Psoas muscle (tissue), 8 donors: ENCODE measurements around the gene PCGF3. TPM values are rescaled to one million over a fixed set of nuclear protein-coding genes. Genes with fewer than 3 reads are reported as not detected.
"Not testable (repeated sequence)": the region's sequence is repeated elsewhere in the genome, so short reads cannot be mapped to it uniquely, and the experiment has no call there.

ENCODE experiments used
- ATAC-seq, 4 donors: fragments of 200-7000 bp; cut with Tn5 transposase; one replicate each; pipeline ENCODE4 v1.9.1; 2020; ENCODE audit warnings: moderate library complexity in 3 of 4, mild to moderate bottlenecking in 2 of 4
- DNase-seq, 2 donors: peaks; one replicate each; pipeline ENCODE4 v3.0.0-alpha.2; 2020
- H3K27ac ChIP-seq: fragments of 200-600 bp; one replicate; pipeline ENCODE4 v1.8.0; 2022
- H3K27me3 ChIP-seq, 3 donors: fragments of 200-600 bp in 1 of 3; one replicate each; pipeline versions ENCODE4 v1.6.1 to v1.8.0; 2013 to 2022; ENCODE audit warnings: low read length in 2 of 3, mild to moderate bottlenecking in 2 of 3, moderate library complexity in 1 of 3; ENCODE audit not compliant: insufficient read depth in 3 of 3
- H3K36me3 ChIP-seq, 2 donors: fragments of 200-600 bp in 1 of 2; one replicate each; pipeline versions ENCODE4 v1.6.1 to v1.8.0; 2013 to 2022; ENCODE audit warnings: low read depth in 1 of 2, mild to moderate bottlenecking in 1 of 2, moderate library complexity in 1 of 2; ENCODE audit not compliant: insufficient read depth in 1 of 2
- H3K4me1 ChIP-seq: fragments of 200-600 bp; one replicate; pipeline ENCODE4 v1.8.0; 2022
- H3K4me3 ChIP-seq: fragments of 200-600 bp; one replicate; pipeline ENCODE4 v1.8.0; 2022; ENCODE audit warnings: mild to moderate bottlenecking
- H3K9me3 ChIP-seq: fragments of 200-600 bp; one replicate; pipeline ENCODE4 v1.8.0; 2022
- CTCF ChIP-seq: fragments of 200-600 bp; IDR thresholded peaks from one replicate; pipeline ENCODE4 v1.8.0; 2022; ENCODE audit warnings: antibody characterized with exemption
- WGBS, 3 donors: extraction: QIAGEN DNeasy Blood & Tissue Kit; methylation state at CpG; one replicate each; pipeline versions ENCODE4 v1.1.6 to v1.1.7; 2013; 5-methylcytosine and 5-hydroxymethylcytosine counted together
- intact Hi-C, 2 donors: fragments of 100-400 bp; cut with DNase I; formaldehyde crosslinking; loops; one replicate each; pipeline versions ENCODE4 v1.11.0 to v1.14.2; 2022
- polyA plus RNA-seq, 3 donors: library from polyadenylated mRNA; stranded (reverse); fragments of 200-250 nt; gene quantifications; one replicate each; pipeline ENCODE4 v1.2.3, GENCODE V29; 2013
- total RNA-seq, 4 donors: library from RNA; stranded (reverse); fragmentation: NEBNext Ultra II Directional in 2 of 4; extraction: Animal tissue kit (Norgen Biotek cat#: 25700) in 2 of 4; gene quantifications; one replicate each; pipeline versions ENCODE4 v1.2.1 to v1.2.4, GENCODE V29; 2021 to 2023
- donor health status: healthy with polysubstance abuse.
- donor health status: DM: no; HTN: no; CAD: no; lungs with moderate emphysema.
- donor health status: Bipolar disorder and iron deficiency.
- donor health status: healthy.
- donor health status: DM: yes; HTN: yes; CAD: no.
- donor health status: DM: no; HTN: no; CAD: no.
- donor health status: DM: no; HTN: no; CAD: no.
- donor health status: DM: yes; HTN: yes; CAD: no.

The PCGF3 gene
- total and polyA plus RNA-seq, 7 donors: 10.9 to 19.2 (median 15.1) TPM

- H3K9me3 ChIP-seq: no peaks in the 10 kb centered on the region
- H3K27me3 ChIP-seq: peaks cover 0 to 16% (median 0%) of the 10 kb centered on the region in 3 donors
- H3K4me3 ChIP-seq: no peak overlapping the region
- H3K27ac ChIP-seq: no peak overlapping the region
- no peak for TF ChIP-seq CTCF
- ATAC-seq (no peak), DNase-seq (no peak)
- peaks cover 5% of the 10 kb centered on the region for H3K4me1 ChIP-seq
- 78 to 81% (median 79%) methylated on average over 32 of the region's 32 CpGs for WGBS, 3 donors
- intact Hi-C loops: no loop called here
- no peaks in the 10 kb centered on the region for H3K36me3 ChIP-seq
These were observed 12.7 kb upstream of the PCGF3 start for GRCh38 chr4:692771-693554.

GRCh38 chr4:694341-694940 lies 11.2 kb upstream of the PCGF3 start:
- WGBS, 3 donors: 79 to 86% (median 82%) methylated on average over 12 of the region's 12 CpGs
- H3K4me3 ChIP-seq, H3K36me3 ChIP-seq, intact Hi-C loops, H3K4me1 ChIP-seq, H3K27ac ChIP-seq, ATAC-seq, H3K9me3 ChIP-seq, DNase-seq: not testable (repeated sequence)
- peaks cover 0 to 16% (median 1%) of the 10 kb centered on the region in 3 donors for H3K27me3 ChIP-seq

GRCh38 chr4:699816-700580 lies 5.6 kb upstream of the PCGF3 start:
- Histone ChIP-seq H3K27me3 (peaks cover 0 to 5% (median 1%) of the 10 kb centered on the region in 3 donors), H3K4me3 (no peak overlapping the region), H3K4me1 (no peaks in the 10 kb centered on the region), H3K27ac (no peak overlapping the region), H3K36me3 (no peaks in the 10 kb centered on the region), H3K9me3 (no peaks in the 10 kb centered on the region)
- ATAC-seq (no peak), DNase-seq (no peak)
- TF ChIP-seq CTCF: no peak
- intact Hi-C loops: no loop called here
- WGBS, 3 donors: 78 to 81% (median 78%) methylated on average over 27 of the region's 27 CpGs

- ATAC-seq: no peak
- Histone ChIP-seq H3K4me1 (no peaks in the 10 kb centered on the region), H3K27ac (no peak overlapping the region), H3K4me3 (no peak overlapping the region), H3K27me3 (peaks cover 0 to 1% (median 0%) of the 10 kb centered on the region in 3 donors), H3K36me3 (no peaks in the 10 kb centered on the region), H3K9me3 (no peaks in the 10 kb centered on the region)
- WGBS, 3 donors: 53 to 68% (median 63%) methylated on average over 16 of the region's 16 CpGs
- intact Hi-C loops: no loop called here
- TF ChIP-seq CTCF: no peak
- no peak for DNase-seq
These were observed 4.9 kb upstream of the PCGF3 start for GRCh38 chr4:700587-701264.
